B cell (primary cell): ENCODE results near the gene LCE2B.

Source experiments
- CTCF ChIP-seq: fragments of 200-600 bp; IDR thresholded peaks from one replicate; pipeline ENCODE4 v1.8.0; 2022; ENCODE audit warnings: antibody characterized with exemption, mild to moderate bottlenecking
- EZH2 ChIP-seq: IDR thresholded peaks from 2 replicates; pipeline ENCODE4 v1.6.1; 2012; ENCODE audit warnings: borderline replicate concordance, low read depth, mild to moderate bottlenecking, moderate library complexity, low read length; ENCODE audit not compliant: insufficient read depth, poor library complexity, severe bottlenecking

GRCh38 chr1:152707860-152708259 is 21.9 kb downstream of the LCE2B start, which contains the start of gene LCE4A:
- TF ChIP-seq CTCF, result no peak
- no peak for TF ChIP-seq EZH2
